Activated naive CD4-positive, alpha-beta T cell treated with anti-CD3 and anti-CD28 coated beads for 36 hours (primary cell): ENCODE data around the gene CHDH. TPM values are rescaled to one million over a fixed set of nuclear protein-coding genes. Genes with fewer than 3 reads are reported as not detected.

ENCODE experiments used
- CTCF ChIA-PET: fragments of 350-600 bp; sonication (Branson Sonifier 250); formaldehyde crosslinking; loops from one replicate; lab custom pipeline; 2021; ENCODE audit warnings: antibody characterized with exemption; lab: Charles Lee
- DNase-seq: peaks from one replicate; pipeline ENCODE4 v3.0.0-alpha.2; 2020
- H3K27ac Mint-ChIP-seq: one replicate; pipeline ENCODE4 v1.8.0; 2021; ENCODE audit warnings: mild to moderate bottlenecking, mixed read lengths
- H3K27me3 Mint-ChIP-seq: one replicate; pipeline ENCODE4 v1.8.0; 2021; ENCODE audit warnings: low read depth, mixed read lengths
- H3K36me3 Mint-ChIP-seq: one replicate; pipeline ENCODE4 v1.8.0; 2021; ENCODE audit warnings: low read depth, mixed read lengths
- H3K4me1 Mint-ChIP-seq: one replicate; pipeline ENCODE4 v1.8.0; 2021; ENCODE audit warnings: low read depth, mixed read lengths
- H3K4me3 Mint-ChIP-seq: one replicate; pipeline ENCODE4 v1.8.0; 2021; ENCODE audit warnings: mild to moderate bottlenecking, moderate library complexity, mixed read lengths
- H3K9me3 Mint-ChIP-seq: one replicate; pipeline ENCODE4 v1.8.0; 2021; ENCODE audit warnings: mixed read lengths
- intact Hi-C: fragments of 100-400 bp; cut with micrococcal nuclease; formaldehyde crosslinking; loops from one replicate; pipeline ENCODE4 v1.15.1; 2023
- total RNA-seq, 2 experiments: library from RNA; stranded (reverse); gene quantifications; one replicate each; pipeline ENCODE4 v1.2.3, GENCODE V29; 2021

The CHDH gene
- total RNA-seq, 2 experiments from 2014 or later = 0.12 to 0.35 TPM

GRCh38 chr3:53820084-53820483 lies 26.1 kb downstream of the CHDH start:
- Mint-ChIP-seq H3K9me3 (no peaks in the 10 kb centered on the region), H3K4me1 (peaks cover 2% of the 10 kb centered on the region), H3K36me3 (no peaks in the 10 kb centered on the region), H3K4me3 (no peak overlapping the region), H3K27ac (no peak overlapping the region), H3K27me3 (peaks cover 3% of the 10 kb centered on the region)
- DNase-seq = no peak
- CTCF ChIA-PET = no interaction called here
- intact Hi-C loops = no loop called here

GRCh38 chr3:53819163-53819868 lies 26.9 kb downstream of the CHDH start:
- H3K27me3 Mint-ChIP-seq = peaks cover 3% of the 10 kb centered on the region
- no peaks in the 10 kb centered on the region for H3K36me3 Mint-ChIP-seq
- H3K4me1 Mint-ChIP-seq = peaks cover 2% of the 10 kb centered on the region
- intact Hi-C loops = loop anchor here (10.0 kb wide), 1 partner anchor 445 kb away; no protein-coding TSS in a partner anchor
- CTCF ChIA-PET = no interaction called here
- no peak overlapping the region for H3K27ac Mint-ChIP-seq
- H3K9me3 Mint-ChIP-seq = no peaks in the 10 kb centered on the region
- H3K4me3 Mint-ChIP-seq = no peak overlapping the region
- no peak for DNase-seq

- Mint-ChIP-seq H3K9me3 (no peaks in the 10 kb centered on the region), H3K36me3 (no peaks in the 10 kb centered on the region), H3K4me1 (peaks cover 2% of the 10 kb centered on the region), H3K27me3 (peaks cover 3% of the 10 kb centered on the region), H3K27ac (no peak overlapping the region), H3K4me3 (no peak overlapping the region)
- DNase-seq = no peak
- CTCF ChIA-PET = no interaction called here
- intact Hi-C loops = loop anchor here (10.0 kb wide), 1 partner anchor 444 kb away; no protein-coding TSS in a partner anchor
Measured at GRCh38 chr3:53818221-53819162, 27.7 kb downstream of the CHDH start.

GRCh38 chr3:53817809-53818208 lies 28.4 kb downstream of the CHDH start:
- H3K27ac Mint-ChIP-seq = no peak overlapping the region
- no peak for DNase-seq
- no peaks in the 10 kb centered on the region for H3K36me3 Mint-ChIP-seq
- no peaks in the 10 kb centered on the region for H3K9me3 Mint-ChIP-seq
- intact Hi-C loops = loop anchor here (10.0 kb wide), 1 partner anchor 443 kb away; no protein-coding TSS in a partner anchor
- H3K27me3 Mint-ChIP-seq = peaks cover 3% of the 10 kb centered on the region
- H3K4me3 Mint-ChIP-seq = no peak overlapping the region
- H3K4me1 Mint-ChIP-seq = peaks cover 2% of the 10 kb centered on the region
- CTCF ChIA-PET = no interaction called here

- H3K9me3 Mint-ChIP-seq = no peaks in the 10 kb centered on the region
- DNase-seq = no peak
- H3K27me3 Mint-ChIP-seq = peaks cover 3% of the 10 kb centered on the region
- intact Hi-C loops = loop anchor here (10.0 kb wide), 1 partner anchor 442 kb away; no protein-coding TSS in a partner anchor
- H3K27ac Mint-ChIP-seq = no peak overlapping the region
- H3K4me3 Mint-ChIP-seq = no peak overlapping the region
- H3K36me3 Mint-ChIP-seq = no peaks in the 10 kb centered on the region
- peaks cover 2% of the 10 kb centered on the region for H3K4me1 Mint-ChIP-seq
- CTCF ChIA-PET = interaction anchor here (0.8 kb wide), 1 partner anchor 441 kb away, joined by 3 read pairs; no protein-coding TSS in a partner anchor
Measured at GRCh38 chr3:53817211-53817610, 29.0 kb downstream of the CHDH start.

GRCh38 chr3:53816425-53816824 lies 29.8 kb downstream of the CHDH start:
- no peaks in the 10 kb centered on the region for H3K36me3 Mint-ChIP-seq
- H3K4me3 Mint-ChIP-seq = no peak overlapping the region
- DNase-seq = no peak
- CTCF ChIA-PET = interaction anchor here (0.6 kb wide), 1 partner anchor 10 kb away, joined by 4 read pairs; no protein-coding TSS in a partner anchor
- no peaks in the 10 kb centered on the region for H3K9me3 Mint-ChIP-seq
- H3K27me3 Mint-ChIP-seq = peaks cover 3% of the 10 kb centered on the region
- intact Hi-C loops = loop anchor here (10.0 kb wide), 1 partner anchor 442 kb away; no protein-coding TSS in a partner anchor
- H3K4me1 Mint-ChIP-seq = peaks cover 2% of the 10 kb centered on the region
- no peak overlapping the region for H3K27ac Mint-ChIP-seq

- CTCF ChIA-PET = no interaction called here
- no peak overlapping the region for H3K4me3 Mint-ChIP-seq
- H3K9me3 Mint-ChIP-seq = no peaks in the 10 kb centered on the region
- intact Hi-C loops = loop anchor here (10.0 kb wide), 1 partner anchor 441 kb away; no protein-coding TSS in a partner anchor
- no peak for DNase-seq
- peaks cover 2% of the 10 kb centered on the region for H3K4me1 Mint-ChIP-seq
- H3K36me3 Mint-ChIP-seq = no peaks in the 10 kb centered on the region
- H3K27ac Mint-ChIP-seq = no peak overlapping the region
- H3K27me3 Mint-ChIP-seq = peaks cover 3% of the 10 kb centered on the region
Measured at GRCh38 chr3:53815651-53816050, 30.6 kb downstream of the CHDH start.

GRCh38 chr3:53815067-53815466 lies 31.2 kb downstream of the CHDH start:
- H3K9me3 Mint-ChIP-seq = no peaks in the 10 kb centered on the region
- no peaks in the 10 kb centered on the region for H3K36me3 Mint-ChIP-seq
- peaks cover 3% of the 10 kb centered on the region for H3K27me3 Mint-ChIP-seq
- intact Hi-C loops = loop anchor here (10.0 kb wide), 1 partner anchor 440 kb away; no protein-coding TSS in a partner anchor
- no peak overlapping the region for H3K4me3 Mint-ChIP-seq
- CTCF ChIA-PET = no interaction called here
- DNase-seq = no peak
- H3K27ac Mint-ChIP-seq = no peak overlapping the region
- peaks cover 2% of the 10 kb centered on the region for H3K4me1 Mint-ChIP-seq

GRCh38 chr3:53813876-53814275 lies 32.3 kb downstream of the CHDH start:
- Mint-ChIP-seq H3K36me3 (no peaks in the 10 kb centered on the region), H3K27ac (no peak overlapping the region), H3K27me3 (peaks cover 3% of the 10 kb centered on the region), H3K4me3 (no peak overlapping the region), H3K9me3 (no peaks in the 10 kb centered on the region), H3K4me1 (peaks cover 2% of the 10 kb centered on the region)
- DNase-seq = no peak
- intact Hi-C loops = loop anchor here (10.0 kb wide), 1 partner anchor 439 kb away; no protein-coding TSS in a partner anchor
- CTCF ChIA-PET = no interaction called here

GRCh38 chr3:53813229-53813628 lies 33.0 kb downstream of the CHDH start:
- Mint-ChIP-seq H3K4me1 (peaks cover 2% of the 10 kb centered on the region), H3K27ac (no peak overlapping the region), H3K4me3 (no peak overlapping the region), H3K36me3 (no peaks in the 10 kb centered on the region), H3K9me3 (no peaks in the 10 kb centered on the region), H3K27me3 (peaks cover 3% of the 10 kb centered on the region)
- DNase-seq = no peak
- CTCF ChIA-PET = no interaction called here
- intact Hi-C loops = loop anchor here (10.0 kb wide), 1 partner anchor 438 kb away; no protein-coding TSS in a partner anchor

- Mint-ChIP-seq H3K4me3 (no peak overlapping the region), H3K9me3 (no peaks in the 10 kb centered on the region), H3K27ac (no peak overlapping the region), H3K27me3 (no peaks in the 10 kb centered on the region), H3K36me3 (no peaks in the 10 kb centered on the region), H3K4me1 (no peaks in the 10 kb centered on the region)
- no peak for DNase-seq
- CTCF ChIA-PET = no interaction called here
- intact Hi-C loops = loop anchor here (10.0 kb wide), 1 partner anchor 438 kb away; no protein-coding TSS in a partner anchor
Measured at GRCh38 chr3:53812434-53812833, 33.8 kb downstream of the CHDH start.
